Choroid plexus epithelial cell (primary cell): ENCODE results near the gene PHTF1.

Source experiments
- DNase-seq: peaks from one replicate; pipeline ENCODE4 v3.0.0-alpha.2; 2010; ENCODE audit warnings: low read depth
- H3K4me3 ChIP-seq: 2 replicates; pipeline ENCODE4 v1.5.1; 2011; ENCODE audit warnings: low read depth, mild to moderate bottlenecking, control low read depth, low read length, moderate library complexity
- CTCF ChIP-seq: conservative IDR thresholded peaks from 2 replicates; pipeline ENCODE4 v1.5.1; 2011; ENCODE audit warnings: low read depth, mild to moderate bottlenecking, control low read depth, inconsistent platforms, low read length, moderate library complexity

Gene PHTF1

GRCh38 chr1:113786069-113786468 is 26.8 kb upstream of the PHTF1 start:
- peak; percentile 73 for DNase-seq
- no peak overlapping the region for H3K4me3 ChIP-seq
- no peak for TF ChIP-seq CTCF

- DNase-seq: peak; percentile 13
- no peak for TF ChIP-seq CTCF
- no peak overlapping the region for H3K4me3 ChIP-seq
These were observed 25.0 kb upstream of the PHTF1 start for GRCh38 chr1:113784104-113784779.

- no peak overlapping the region for H3K4me3 ChIP-seq
- peak; percentile 66 for DNase-seq
- TF ChIP-seq CTCF: no peak
These were observed 24.2 kb upstream of the PHTF1 start for GRCh38 chr1:113783254-113784103.

- DNase-seq: no peak
- TF ChIP-seq CTCF: no peak
These were observed 23.1 kb upstream of the PHTF1 start for GRCh38 chr1:113782406-113782805.

GRCh38 chr1:113780374-113781146 is 21.3 kb upstream of the PHTF1 start:
- TF ChIP-seq CTCF: no peak
- DNase-seq: peak; percentile 62
- H3K4me3 ChIP-seq: no peak overlapping the region

More at GRCh38 chr1:113782406-113782805, 23.1 kb upstream of the PHTF1 start:
- H3K4me3 ChIP-seq: no peak overlapping the region

GRCh38 chr1:113779542-113779941 is 20.3 kb upstream of the PHTF1 start:
- H3K4me3 ChIP-seq: no peak overlapping the region
- no peak for TF ChIP-seq CTCF

More at GRCh38 chr1:113779542-113779941, 20.3 kb upstream of the PHTF1 start:
- no peak for DNase-seq
